ENCODE data around the gene HORMAD2. TPM values are rescaled to one million over a fixed set of nuclear protein-coding genes. Genes with fewer than 3 reads are reported as not detected.

Gene HORMAD2
- total RNA-seq, 2 experiments from 2014 or later = 0.09 TPM; not detected in 1

DNA sequence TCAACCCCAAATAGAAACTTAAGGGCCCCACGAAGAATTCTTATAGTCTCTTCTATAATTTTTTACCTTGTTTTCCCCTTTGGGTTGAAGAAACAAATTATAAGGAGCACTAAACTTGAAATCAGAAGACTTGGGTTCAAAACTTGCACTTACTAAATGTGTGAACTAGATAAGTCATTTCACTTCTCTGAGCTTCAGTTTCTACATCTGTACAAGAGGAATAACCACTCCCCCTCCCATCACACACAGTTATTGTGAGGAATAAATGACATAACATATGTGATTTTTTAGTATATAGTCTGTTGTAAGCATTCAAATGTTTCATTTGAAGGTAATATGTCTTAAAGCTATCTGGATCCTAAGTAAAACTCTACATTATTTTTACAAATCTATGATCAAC lies 87.5 kb downstream of the HORMAD2 start:
- peaks cover 10% of the 10 kb centered on the region for H3K36me3 Mint-ChIP-seq
- peaks cover 5% of the 10 kb centered on the region for H3K27me3 Mint-ChIP-seq
- H3K9me3 Mint-ChIP-seq (ENCODE audit: low read depth) = no peaks in the 10 kb centered on the region
- ATAC-seq (peak; percentile 52), DNase-seq (no peak)
- no peak overlapping the region for H3K4me3 Mint-ChIP-seq
- CTCF ChIA-PET = interaction anchor here (2.1 kb wide), 1 partner anchor 11 kb away, joined by 12 read pairs; no protein-coding TSS in a partner anchor
- H3K27ac Mint-ChIP-seq = peak overlapping the region; percentile 74
- H3K4me1 Mint-ChIP-seq = peaks cover 14% of the 10 kb centered on the region

GRCh38 chr22:30169002-30169401 lies 88.7 kb downstream of the HORMAD2 start:
- H3K36me3 Mint-ChIP-seq = peaks cover 15% of the 10 kb centered on the region
- peaks cover 12% of the 10 kb centered on the region for H3K4me1 Mint-ChIP-seq
- peak; percentile 66 for ATAC-seq
- no peak overlapping the region for H3K4me3 Mint-ChIP-seq
- no peaks in the 10 kb centered on the region for H3K9me3 Mint-ChIP-seq (ENCODE audit: low read depth)
- CTCF ChIA-PET = interaction anchor here (0.8 to 2.1 kb wide), 2 partner anchors 9 to 11 kb away, joined by 3 to 12 read pairs; no protein-coding TSS in a partner anchor
- peaks cover 5% of the 10 kb centered on the region for H3K27me3 Mint-ChIP-seq
- no peak overlapping the region for H3K27ac Mint-ChIP-seq
- no peak for DNase-seq

GRCh38 chr22:30170129-30170528 lies 89.9 kb downstream of the HORMAD2 start:
- peaks cover 5% of the 10 kb centered on the region for H3K27me3 Mint-ChIP-seq
- H3K4me1 Mint-ChIP-seq = peaks cover 13% of the 10 kb centered on the region
- no peak for ATAC-seq
- CTCF ChIA-PET = interaction anchor here (0.9 kb wide), 1 partner anchor 8 kb away, joined by 3 read pairs; no protein-coding TSS in a partner anchor
- DNase-seq = no peak
- H3K27ac Mint-ChIP-seq = no peak overlapping the region
- no peaks in the 10 kb centered on the region for H3K9me3 Mint-ChIP-seq (ENCODE audit: low read depth)
- H3K36me3 Mint-ChIP-seq = peaks cover 12% of the 10 kb centered on the region
- H3K4me3 Mint-ChIP-seq = no peak overlapping the region

GRCh38 chr22:30171008-30171407 lies 90.7 kb downstream of the HORMAD2 start:
- ATAC-seq = no peak
- Mint-ChIP-seq H3K36me3 (peaks cover 11% of the 10 kb centered on the region), H3K4me3 (no peak overlapping the region), H3K27me3 (peaks cover 5% of the 10 kb centered on the region), H3K27ac (no peak overlapping the region), H3K9me3 (ENCODE audit: low read depth) (no peaks in the 10 kb centered on the region), H3K4me1 (peaks cover 19% of the 10 kb centered on the region)
- CTCF ChIA-PET = no interaction called here
- DNase-seq = no peak

DNA sequence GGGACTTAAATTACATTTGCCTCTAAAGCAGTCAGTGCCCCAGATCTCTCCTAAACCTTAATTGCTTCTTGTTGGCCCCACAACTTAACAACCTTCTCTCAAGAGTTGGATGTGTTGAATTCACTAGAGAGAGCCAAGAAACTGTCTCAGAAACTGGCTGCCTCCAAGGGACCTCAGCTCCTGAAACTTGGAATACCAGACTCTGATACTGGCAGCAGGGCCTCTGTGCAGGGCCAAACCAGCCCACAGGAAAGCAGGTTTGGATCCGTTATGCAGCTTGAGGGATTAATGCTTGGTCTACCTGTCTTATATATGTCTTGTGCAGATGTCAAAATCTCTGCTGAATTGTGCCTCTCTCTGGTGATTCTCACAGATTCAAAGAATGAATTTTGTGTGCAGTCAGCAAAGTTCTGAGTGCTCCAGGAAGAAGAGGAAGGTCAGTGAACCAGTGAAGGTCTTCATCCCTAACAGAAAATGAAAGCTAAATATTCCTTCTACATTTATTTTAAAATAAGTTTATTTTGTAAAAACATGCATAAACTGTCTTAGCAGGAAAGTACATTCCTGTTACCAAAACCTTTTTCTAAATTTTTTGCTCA lies 95.5 kb downstream of the HORMAD2 start:
- H3K9me3 Mint-ChIP-seq (ENCODE audit: low read depth) = no peaks in the 10 kb centered on the region
- H3K27ac Mint-ChIP-seq = peak overlapping the region; percentile 71
- H3K36me3 Mint-ChIP-seq = peaks cover 6% of the 10 kb centered on the region
- ATAC-seq (no peak), DNase-seq (no peak)
- H3K4me1 Mint-ChIP-seq = peaks cover 51% of the 10 kb centered on the region
- CTCF ChIA-PET = interaction anchor here (1.2 to 1.7 kb wide), 3 partner anchors 9 to 15 kb away, joined by 3 to 8 read pairs (median 3); no protein-coding TSS in a partner anchor
- no peaks in the 10 kb centered on the region for H3K27me3 Mint-ChIP-seq
- no peak overlapping the region for H3K4me3 Mint-ChIP-seq

DNA sequence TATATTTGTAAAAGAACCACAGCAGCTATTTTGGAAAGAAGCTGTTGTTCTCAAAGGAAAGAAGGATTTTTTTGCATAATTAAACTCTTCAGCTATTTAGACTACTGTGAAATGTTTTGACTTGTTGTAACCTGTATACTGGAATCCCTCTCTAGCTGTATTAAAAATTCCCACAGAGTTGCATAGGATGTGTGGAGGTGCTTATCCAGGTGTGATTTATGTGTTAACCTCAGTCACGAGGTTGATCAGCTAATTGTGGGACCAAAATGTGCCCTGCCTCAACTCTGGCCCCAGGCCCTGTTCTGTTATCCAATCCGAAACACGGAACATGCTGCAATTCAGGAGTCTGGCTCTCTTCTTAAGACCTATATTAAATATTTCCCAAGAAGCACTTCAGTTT lies 96.2 kb downstream of the HORMAD2 start:
- peaks cover 6% of the 10 kb centered on the region for H3K36me3 Mint-ChIP-seq
- DNase-seq (no peak), ATAC-seq (no peak)
- no peak overlapping the region for H3K4me3 Mint-ChIP-seq
- no peaks in the 10 kb centered on the region for H3K9me3 Mint-ChIP-seq (ENCODE audit: low read depth)
- peaks cover 56% of the 10 kb centered on the region for H3K4me1 Mint-ChIP-seq
- H3K27ac Mint-ChIP-seq = peak overlapping the region; percentile 10
- no peaks in the 10 kb centered on the region for H3K27me3 Mint-ChIP-seq
- CTCF ChIA-PET = interaction anchor here (0.7 to 1.7 kb wide), 4 partner anchors 9 to 55 kb away, joined by 3 to 8 read pairs (median 3); no protein-coding TSS in a partner anchor

- peak; percentile 75 for ATAC-seq
- no peaks in the 10 kb centered on the region for H3K27me3 Mint-ChIP-seq
- CTCF ChIA-PET = interaction anchor here (0.8 to 2.4 kb wide), 17 partner anchors 8 to 109 kb away, joined by 3 to 16 read pairs (median 4); no protein-coding TSS in a partner anchor
- no peak overlapping the region for H3K4me3 Mint-ChIP-seq
- peaks cover 75% of the 10 kb centered on the region for H3K4me1 Mint-ChIP-seq
- no peaks in the 10 kb centered on the region for H3K36me3 Mint-ChIP-seq
- no peaks in the 10 kb centered on the region for H3K9me3 Mint-ChIP-seq (ENCODE audit: low read depth)
- H3K27ac Mint-ChIP-seq = peak overlapping the region; percentile 89
- peak; percentile 63 for DNase-seq
These were observed 98.2 kb downstream of the HORMAD2 start for GRCh38 chr22:30178181-30179126.

DNA sequence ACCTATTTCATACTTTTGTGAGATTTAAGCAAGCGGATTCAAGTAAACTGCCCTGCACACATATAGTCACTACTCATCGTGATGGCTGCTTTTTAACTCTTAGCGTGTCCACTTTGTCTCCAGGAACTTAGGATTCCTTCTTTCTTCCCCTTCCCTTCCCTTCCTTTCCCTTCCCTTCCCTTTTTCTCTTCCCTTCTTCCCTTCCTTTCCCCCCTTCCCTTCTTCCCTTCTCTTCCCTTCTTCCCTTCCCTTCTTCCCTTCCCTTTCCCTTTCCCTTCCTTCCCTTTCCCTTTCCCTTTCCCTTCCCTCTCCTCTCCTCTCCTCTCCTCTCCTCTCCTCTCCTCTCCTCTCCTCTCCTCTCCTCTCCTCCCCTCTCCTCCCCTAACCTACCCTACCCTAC lies 100.4 kb downstream of the HORMAD2 start:
- DNase-seq = no peak
- CTCF ChIA-PET = interaction anchor here (1.8 kb wide), 1 partner anchor 72 kb away, joined by 6 read pairs; no protein-coding TSS in a partner anchor
- Mint-ChIP-seq H3K36me3 (no peaks in the 10 kb centered on the region), H3K4me1 (peaks cover 91% of the 10 kb centered on the region), H3K9me3 (ENCODE audit: low read depth) (no peaks in the 10 kb centered on the region), H3K4me3 (no peak overlapping the region), H3K27me3 (no peaks in the 10 kb centered on the region), H3K27ac (peak overlapping the region; percentile 53)
- ATAC-seq = no peak

- Mint-ChIP-seq H3K4me3 (no peak overlapping the region), H3K36me3 (peaks cover 3% of the 10 kb centered on the region), H3K27me3 (no peaks in the 10 kb centered on the region), H3K9me3 (ENCODE audit: low read depth) (no peaks in the 10 kb centered on the region), H3K27ac (peak overlapping the region; percentile 75), H3K4me1 (peaks cover 91% of the 10 kb centered on the region)
- ATAC-seq (no peak), DNase-seq (no peak)
- CTCF ChIA-PET = interaction anchor here (0.7 to 2.3 kb wide), 8 partner anchors 9 to 74 kb away, joined by 3 to 13 read pairs (median 3); no protein-coding TSS in a partner anchor
These were observed 101.4 kb downstream of the HORMAD2 start for GRCh38 chr22:30181459-30182349.

DNA sequence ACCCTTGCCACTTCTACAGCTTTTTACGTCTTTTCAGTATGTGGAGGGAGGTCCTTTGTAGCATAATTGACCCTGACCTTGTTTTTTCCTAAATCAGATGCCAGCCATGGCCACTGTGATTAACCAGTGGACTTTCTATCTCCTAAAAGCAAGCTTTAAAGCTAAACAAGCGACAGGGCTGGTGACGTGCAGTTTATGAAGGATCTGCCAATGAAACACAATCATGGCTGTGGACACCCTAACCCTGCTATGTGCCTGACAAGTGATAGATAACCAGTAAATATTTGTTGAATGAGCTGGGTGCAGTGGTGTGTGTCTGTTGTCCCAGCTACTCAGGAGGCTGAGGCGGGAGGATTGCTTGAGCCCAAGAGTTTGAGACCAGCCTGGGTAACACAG lies 102.1 kb downstream of the HORMAD2 start:
- ATAC-seq (no peak), DNase-seq (no peak)
- CTCF ChIA-PET = interaction anchor here (0.7 to 2.3 kb wide), 7 partner anchors 8 to 74 kb away, joined by 3 to 13 read pairs (median 3); no protein-coding TSS in a partner anchor
- no peaks in the 10 kb centered on the region for H3K27me3 Mint-ChIP-seq
- H3K4me1 Mint-ChIP-seq = peaks cover 93% of the 10 kb centered on the region
- no peak overlapping the region for H3K4me3 Mint-ChIP-seq
- H3K27ac Mint-ChIP-seq = peak overlapping the region; percentile 75
- H3K36me3 Mint-ChIP-seq = peaks cover 4% of the 10 kb centered on the region
- H3K9me3 Mint-ChIP-seq (ENCODE audit: low read depth) = no peaks in the 10 kb centered on the region

GRCh38 chr22:30182815-30183214 lies 102.6 kb downstream of the HORMAD2 start:
- Mint-ChIP-seq H3K4me1 (peaks cover 93% of the 10 kb centered on the region), H3K36me3 (peaks cover 4% of the 10 kb centered on the region), H3K27ac (peak overlapping the region; percentile 97), H3K4me3 (no peak overlapping the region), H3K9me3 (ENCODE audit: low read depth) (no peaks in the 10 kb centered on the region), H3K27me3 (no peaks in the 10 kb centered on the region)
- DNase-seq (no peak), ATAC-seq (no peak)
- CTCF ChIA-PET = interaction anchor here (0.7 to 2.3 kb wide), 4 partner anchors 8 to 71 kb away, joined by 3 to 13 read pairs (median 6); no protein-coding TSS in a partner anchor

DNA sequence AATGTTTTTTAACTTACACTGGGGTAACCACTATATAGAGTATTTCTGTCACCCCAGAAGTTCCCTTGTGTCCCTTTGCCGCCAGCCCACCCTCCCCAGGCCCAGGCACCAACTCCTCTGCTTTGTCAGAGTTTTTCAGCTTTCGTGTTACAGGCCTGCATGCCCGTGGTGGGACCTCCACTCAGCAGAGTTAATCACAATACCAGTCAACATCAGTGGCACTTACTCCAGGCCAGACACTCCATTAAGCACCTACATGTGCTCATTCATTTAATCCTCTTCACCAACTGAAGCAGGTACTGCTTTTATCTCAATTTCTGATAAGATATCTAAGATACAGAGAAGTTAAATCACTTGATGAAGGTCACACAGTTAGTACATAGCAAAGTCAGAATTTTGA lies 103.0 kb downstream of the HORMAD2 start:
- CTCF ChIA-PET = interaction anchor here (1.5 to 2.3 kb wide), 3 partner anchors 8 to 15 kb away, joined by 3 to 13 read pairs (median 10); no protein-coding TSS in a partner anchor
- peak; percentile 9 for ATAC-seq
- peaks cover 4% of the 10 kb centered on the region for H3K36me3 Mint-ChIP-seq
- no peak overlapping the region for H3K4me3 Mint-ChIP-seq
- H3K4me1 Mint-ChIP-seq = peaks cover 92% of the 10 kb centered on the region
- no peaks in the 10 kb centered on the region for H3K9me3 Mint-ChIP-seq (ENCODE audit: low read depth)
- DNase-seq = no peak
- no peaks in the 10 kb centered on the region for H3K27me3 Mint-ChIP-seq
- H3K27ac Mint-ChIP-seq = peak overlapping the region; percentile 97

All from activated CD8-positive, alpha-beta memory T cell treated with anti-CD3 and anti-CD28 coated beads, Interleukin-2, amount 10 ng/mL, durations not matched to agents 7 days and 5 days (primary cell).